Testis (tissue), 2 donors: Measurements from ENCODE around the gene PROSER2.

Experiments used
- POLR2A ChIP-seq: fragments of 450-650 bp; IDR thresholded peaks from one replicate; pipeline ENCODE4 v1.6.1; 2017; ENCODE audit warnings: antibody characterized with exemption, mild to moderate bottlenecking, moderate library complexity
- TF ChIP-seq, protein P1 (sequence below), 3 experiments: fragments of 450-650 bp in 2 of 3; fragments of 200-600 bp in 1 of 3; sonication (generic) in 1 of 3; IDR thresholded peaks; one replicate each; pipeline ENCODE4 v1.5.1; 2016 to 2019; ENCODE audit warnings: antibody characterized with exemption in 3 of 3, mild to moderate bottlenecking in 2 of 3, moderate library complexity in 1 of 3

DNA sequence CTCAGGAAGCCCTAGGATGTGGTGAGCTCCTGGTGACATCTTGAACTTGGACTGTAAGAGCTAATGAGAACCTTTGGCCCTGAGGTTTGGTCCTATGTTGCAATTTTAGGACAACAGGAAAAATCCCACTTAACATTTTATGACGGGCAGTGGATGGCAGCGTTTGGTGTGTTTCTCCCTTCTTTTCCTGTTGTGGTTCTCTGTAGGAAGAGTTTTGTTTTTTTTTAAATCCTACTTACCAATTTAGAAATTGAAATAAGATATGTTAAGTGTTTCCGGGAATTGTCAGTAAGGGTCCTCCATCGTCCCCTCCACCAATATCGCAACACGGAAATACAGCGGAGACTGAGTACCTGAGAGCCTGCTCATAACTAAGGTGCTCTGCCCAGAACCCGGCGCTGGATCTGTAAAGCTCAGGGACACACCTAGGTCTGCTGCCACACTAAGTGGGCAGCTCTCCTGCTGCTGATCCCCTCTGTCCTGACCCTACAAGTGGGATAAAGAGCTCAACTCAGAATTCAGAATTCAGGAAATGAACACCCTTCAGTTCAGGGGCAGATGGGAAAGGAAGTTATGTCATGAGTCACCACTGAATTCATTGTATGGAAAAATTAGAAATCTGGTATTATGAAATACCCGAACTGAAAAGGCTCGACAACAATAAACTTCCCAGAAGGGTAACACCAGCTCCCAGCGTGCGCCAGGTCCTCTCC is 9.1 kb upstream of the PROSER2 start:
- no peak for TF ChIP-seq POLR2A
- TF ChIP-seq, protein P1, sequence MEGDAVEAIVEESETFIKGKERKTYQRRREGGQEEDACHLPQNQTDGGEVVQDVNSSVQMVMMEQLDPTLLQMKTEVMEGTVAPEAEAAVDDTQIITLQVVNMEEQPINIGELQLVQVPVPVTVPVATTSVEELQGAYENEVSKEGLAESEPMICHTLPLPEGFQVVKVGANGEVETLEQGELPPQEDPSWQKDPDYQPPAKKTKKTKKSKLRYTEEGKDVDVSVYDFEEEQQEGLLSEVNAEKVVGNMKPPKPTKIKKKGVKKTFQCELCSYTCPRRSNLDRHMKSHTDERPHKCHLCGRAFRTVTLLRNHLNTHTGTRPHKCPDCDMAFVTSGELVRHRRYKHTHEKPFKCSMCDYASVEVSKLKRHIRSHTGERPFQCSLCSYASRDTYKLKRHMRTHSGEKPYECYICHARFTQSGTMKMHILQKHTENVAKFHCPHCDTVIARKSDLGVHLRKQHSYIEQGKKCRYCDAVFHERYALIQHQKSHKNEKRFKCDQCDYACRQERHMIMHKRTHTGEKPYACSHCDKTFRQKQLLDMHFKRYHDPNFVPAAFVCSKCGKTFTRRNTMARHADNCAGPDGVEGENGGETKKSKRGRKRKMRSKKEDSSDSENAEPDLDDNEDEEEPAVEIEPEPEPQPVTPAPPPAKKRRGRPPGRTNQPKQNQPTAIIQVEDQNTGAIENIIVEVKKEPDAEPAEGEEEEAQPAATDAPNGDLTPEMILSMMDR (IDR thresholded peaks at IDR 0.05) = no peak
